Esophagus (tissue), 2 donors: ENCODE data around the gene MAN1A1. TPM values are rescaled to one million over a fixed set of nuclear protein-coding genes. Genes with fewer than 3 reads are reported as not detected.

Experiments used
- H3K27ac ChIP-seq, 2 donors: one replicate each; pipeline ENCODE4 v1.5.1; 2013; ENCODE audit warnings: low read depth in 2 of 2, mild to moderate bottlenecking in 2 of 2, inconsistent platforms in 1 of 2, low read length in 1 of 2, moderate library complexity in 1 of 2
- H3K27me3 ChIP-seq, 2 donors: one replicate each; pipeline ENCODE4 v1.6.1; 2013; ENCODE audit warnings: low read length in 2 of 2, control low read depth in 1 of 2, mild to moderate bottlenecking in 1 of 2; ENCODE audit not compliant: insufficient read depth in 2 of 2, control insufficient read depth in 1 of 2
- H3K36me3 ChIP-seq, 2 donors: one replicate each; pipeline ENCODE4 v1.6.1; 2013; ENCODE audit warnings: low read length in 1 of 2; ENCODE audit not compliant: control insufficient read depth in 2 of 2, insufficient read depth in 2 of 2
- H3K4me1 ChIP-seq, 2 donors: one replicate each; pipeline ENCODE4 v1.6.1; 2013; ENCODE audit warnings: low read length in 1 of 2; ENCODE audit not compliant: control insufficient read depth in 2 of 2, insufficient read depth in 2 of 2
- H3K4me3 ChIP-seq, 2 donors: one replicate each; pipeline ENCODE4 v1.5.1; 2013; ENCODE audit warnings: low read length in 2 of 2, mild to moderate bottlenecking in 2 of 2, low read depth in 1 of 2, moderate library complexity in 1 of 2
- H3K9me3 ChIP-seq, 2 donors: one replicate each; pipeline ENCODE4 v1.6.1; 2013; ENCODE audit warnings: mild to moderate bottlenecking in 2 of 2, low read depth in 1 of 2, low read length in 1 of 2, moderate library complexity in 1 of 2; ENCODE audit not compliant: control insufficient read depth in 2 of 2, insufficient read depth in 1 of 2
- WGBS, 2 donors: extraction: QIAGEN DNeasy Blood & Tissue Kit; methylation state at CpG; one replicate each; pipeline ENCODE4 v1.1.7; 2013; 5-methylcytosine and 5-hydroxymethylcytosine counted together
- polyA plus RNA-seq, 2 donors: library from polyadenylated mRNA; stranded (reverse); fragments of 200-250 nt; gene quantifications; one replicate each; pipeline ENCODE4 v1.2.3, GENCODE V29; 2013
- donor health status: healthy with polysubstance abuse.
- donor health status: Bipolar disorder and iron deficiency.

The MAN1A1 gene
- polyA plus RNA-seq, 2 donors: 2.0 to 5.3 TPM

GRCh38 chr6:119255492-119255891 is 94.1 kb downstream of the MAN1A1 start:
- no peaks in the 10 kb centered on the region for H3K36me3 ChIP-seq
- H3K4me1 ChIP-seq: no peaks in the 10 kb centered on the region
- 84 to 90% methylated on average over 3 of the region's 3 CpGs for WGBS, 2 donors
- no peak overlapping the region for H3K27ac ChIP-seq
- no peaks in the 10 kb centered on the region for H3K27me3 ChIP-seq
- H3K9me3 ChIP-seq: no peaks in the 10 kb centered on the region
- H3K4me3 ChIP-seq: no peak overlapping the region

GRCh38 chr6:119250036-119250435 is 99.5 kb downstream of the MAN1A1 start:
- Histone ChIP-seq H3K27me3 (no peaks in the 10 kb centered on the region), H3K9me3 (no peaks in the 10 kb centered on the region), H3K4me1 (no peaks in the 10 kb centered on the region), H3K36me3 (no peaks in the 10 kb centered on the region), H3K4me3 (no peak overlapping the region), H3K27ac (no peak overlapping the region)
- WGBS, 2 donors: 95 to 99% methylated on average over 2 of the region's 2 CpGs

GRCh38 chr6:119249319-119249718 is 100.2 kb downstream of the MAN1A1 start:
- no peaks in the 10 kb centered on the region for H3K27me3 ChIP-seq
- WGBS, 2 donors: 95 to 99% methylated on average over 4 of the region's 4 CpGs
- no peaks in the 10 kb centered on the region for H3K9me3 ChIP-seq
- H3K27ac ChIP-seq: no peak overlapping the region
- no peaks in the 10 kb centered on the region for H3K36me3 ChIP-seq
- H3K4me1 ChIP-seq: no peaks in the 10 kb centered on the region
- no peak overlapping the region for H3K4me3 ChIP-seq

GRCh38 chr6:119247504-119247903 is 102.1 kb downstream of the MAN1A1 start:
- Histone ChIP-seq H3K27ac (no peak overlapping the region), H3K27me3 (no peaks in the 10 kb centered on the region), H3K9me3 (no peaks in the 10 kb centered on the region), H3K4me3 (no peak overlapping the region), H3K4me1 (no peaks in the 10 kb centered on the region), H3K36me3 (no peaks in the 10 kb centered on the region)
- WGBS, 2 donors: 82 to 91% methylated on average over 3 of the region's 3 CpGs

GRCh38 chr6:119243657-119244056 is 105.9 kb downstream of the MAN1A1 start:
- Histone ChIP-seq H3K4me3 (no peak overlapping the region), H3K27ac (no peak overlapping the region), H3K9me3 (no peaks in the 10 kb centered on the region), H3K36me3 (no peaks in the 10 kb centered on the region), H3K4me1 (no peaks in the 10 kb centered on the region), H3K27me3 (no peaks in the 10 kb centered on the region)
- 83 to 91% methylated on average over 2 of the region's 2 CpGs for WGBS, 2 donors

- Histone ChIP-seq H3K27ac (no peak overlapping the region), H3K9me3 (no peaks in the 10 kb centered on the region), H3K36me3 (no peaks in the 10 kb centered on the region), H3K4me1 (no peaks in the 10 kb centered on the region), H3K4me3 (no peak overlapping the region), H3K27me3 (no peaks in the 10 kb centered on the region)
Measured at GRCh38 chr6:119243037-119243436, 106.5 kb downstream of the MAN1A1 start.

GRCh38 chr6:119241540-119242309 is 107.8 kb downstream of the MAN1A1 start:
- H3K4me1 ChIP-seq: no peaks in the 10 kb centered on the region
- H3K4me3 ChIP-seq: no peak overlapping the region
- H3K9me3 ChIP-seq: no peaks in the 10 kb centered on the region
- no peak overlapping the region for H3K27ac ChIP-seq
- H3K27me3 ChIP-seq: no peaks in the 10 kb centered on the region
- 78 to 79% methylated on average over 3 of the region's 3 CpGs for WGBS, 2 donors
- H3K36me3 ChIP-seq: no peaks in the 10 kb centered on the region

- WGBS, 2 donors: 42 to 47% methylated on average over 2 of the region's 2 CpGs
- no peak overlapping the region for H3K27ac ChIP-seq
- no peaks in the 10 kb centered on the region for H3K4me1 ChIP-seq
- no peaks in the 10 kb centered on the region for H3K36me3 ChIP-seq
- no peaks in the 10 kb centered on the region for H3K27me3 ChIP-seq
- no peaks in the 10 kb centered on the region for H3K9me3 ChIP-seq
- no peak overlapping the region for H3K4me3 ChIP-seq
Measured at GRCh38 chr6:119241111-119241465, 108.5 kb downstream of the MAN1A1 start.

GRCh38 chr6:119240257-119241110 is 109.1 kb downstream of the MAN1A1 start:
- no peak overlapping the region for H3K27ac ChIP-seq
- no peaks in the 10 kb centered on the region for H3K36me3 ChIP-seq
- WGBS, 2 donors: 90 to 92% methylated on average over 5 of the region's 5 CpGs
- H3K4me3 ChIP-seq: no peak overlapping the region
- no peaks in the 10 kb centered on the region for H3K27me3 ChIP-seq
- no peaks in the 10 kb centered on the region for H3K4me1 ChIP-seq
- no peaks in the 10 kb centered on the region for H3K9me3 ChIP-seq
